Fibroblast of villous mesenchyme (primary cell): ENCODE data around the gene RSU1. TPM values are rescaled to one million over a fixed set of nuclear protein-coding genes. Genes with fewer than 3 reads are reported as not detected.

ENCODE experiments used
- DNase-seq: peaks from one replicate; pipeline ENCODE4 v3.0.0-alpha.2; 2010; ENCODE audit warnings: low read depth
- H3K4me3 ChIP-seq: 2 replicates; pipeline ENCODE4 v1.5.1; 2011; ENCODE audit warnings: low read depth, mild to moderate bottlenecking, low read length
- CTCF ChIP-seq: IDR thresholded peaks from 2 replicates; pipeline ENCODE4 v1.5.1; 2012; ENCODE audit warnings: low read depth, mild to moderate bottlenecking, low read length; ENCODE audit not compliant: insufficient read depth
- total RNA-seq: library from RNA; depleted of rRNA; stranded (reverse); fragments of >200 nt; gene quantifications from 2 replicates; pipeline ENCODE4 v1.2.3, GENCODE V29; 2012

RSU1 gene
- total RNA-seq, 1 donor: 114 TPM

DNA sequence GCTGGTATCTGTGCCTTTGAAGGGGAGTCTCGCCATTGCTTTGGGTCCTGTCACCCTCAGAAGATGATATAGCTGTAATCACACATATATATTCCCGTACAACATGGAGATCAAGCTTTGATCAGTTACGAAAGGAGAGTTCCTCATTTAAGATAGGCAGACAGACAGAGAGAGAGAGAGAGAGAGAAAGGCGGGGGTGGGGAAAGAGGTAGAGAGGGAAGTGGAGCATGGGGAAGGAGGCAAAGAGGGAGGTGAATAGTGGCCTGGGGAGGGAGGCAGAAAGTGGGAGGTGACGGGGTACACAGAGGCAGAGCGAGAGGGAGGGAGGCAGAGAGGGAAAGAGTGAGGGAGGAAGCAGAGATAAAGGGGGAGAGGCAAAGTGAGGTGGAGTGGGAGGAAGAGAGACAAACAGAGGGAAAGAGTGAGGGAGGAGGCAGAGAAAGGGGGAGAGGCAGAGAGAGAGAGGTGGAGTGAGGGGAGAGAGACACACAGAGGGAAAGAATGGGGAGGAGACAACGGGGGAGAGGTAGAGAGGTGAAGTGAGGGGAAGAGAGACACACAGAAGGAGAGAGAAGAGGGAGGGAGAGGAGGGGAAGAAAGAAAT, 250.9 kb downstream of the RSU1 start:
- H3K4me3 ChIP-seq: no peak overlapping the region
- DNase-seq: no peak
- TF ChIP-seq CTCF: no peak

- no peak overlapping the region for H3K4me3 ChIP-seq
- no peak for DNase-seq
- TF ChIP-seq CTCF: no peak
Observed at GRCh38 chr10:16565604-16566003, 251.6 kb downstream of the RSU1 start.

GRCh38 chr10:16562891-16563290, 254.3 kb downstream of the RSU1 start:
- TF ChIP-seq CTCF: no peak
- no peak overlapping the region for H3K4me3 ChIP-seq
- DNase-seq: no peak

DNA sequence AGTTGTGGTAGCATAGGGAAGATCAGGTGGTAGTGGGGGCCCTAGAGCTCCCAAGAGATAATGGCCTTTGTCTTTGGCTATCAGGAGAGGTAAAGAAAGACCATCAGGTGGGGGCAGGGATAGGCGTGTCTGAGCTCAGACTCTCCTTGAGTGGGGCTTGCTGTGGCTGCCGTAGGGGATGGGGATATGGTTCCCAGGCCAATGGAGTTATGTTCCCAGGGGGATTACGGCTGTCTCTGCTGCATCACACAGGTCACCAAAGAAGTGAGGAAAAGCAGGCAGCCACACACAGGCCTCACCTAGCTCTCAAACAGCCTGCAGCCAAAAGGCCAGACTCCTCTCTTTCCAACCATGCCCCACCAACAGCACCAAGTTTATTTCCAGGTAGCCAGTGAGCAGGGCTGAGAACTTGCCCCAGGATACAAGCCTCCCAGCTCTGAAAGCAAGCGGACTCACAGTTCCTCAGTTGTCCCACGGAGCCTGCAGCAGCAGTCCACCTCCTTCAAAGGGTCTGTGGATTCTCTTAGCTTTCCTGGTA, 257.9 kb downstream of the RSU1 start:
- DNase-seq: no peak
- no peak overlapping the region for H3K4me3 ChIP-seq
- no peak for TF ChIP-seq CTCF

- TF ChIP-seq CTCF: no peak
- H3K4me3 ChIP-seq: no peak overlapping the region
- no peak for DNase-seq
Observed at GRCh38 chr10:16547973-16548372, 269.3 kb downstream of the RSU1 start.

DNA sequence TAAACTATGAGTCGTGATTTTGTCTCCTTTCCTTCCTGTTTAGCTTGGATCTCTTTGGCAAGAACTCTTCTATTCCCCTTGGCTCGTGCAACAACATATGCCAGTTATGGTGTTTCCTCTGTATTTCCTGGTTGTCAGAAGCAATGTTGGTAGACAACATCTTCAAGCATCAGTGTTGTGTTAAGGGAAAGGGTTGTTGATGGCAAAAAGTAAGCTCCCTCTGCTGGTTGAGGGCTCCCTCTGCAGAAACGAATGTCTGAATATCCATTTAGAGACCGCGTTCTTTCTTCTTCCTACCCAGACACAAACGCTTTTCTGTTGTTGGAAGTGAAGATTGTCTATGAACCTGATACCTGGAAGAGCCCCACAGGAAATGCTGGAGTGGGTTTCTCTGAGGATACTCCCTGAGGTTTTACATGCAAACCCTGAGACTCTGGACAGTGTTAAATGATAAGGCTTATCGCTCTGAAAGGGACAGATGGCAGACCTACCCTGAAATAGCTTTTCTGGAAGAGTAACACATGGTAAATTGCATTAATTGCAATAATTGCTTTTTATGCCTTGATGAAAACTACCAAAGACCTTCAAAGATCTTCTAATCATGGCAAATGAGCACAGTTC, 272.0 kb downstream of the RSU1 start:
- DNase-seq: peak; percentile 45
- TF ChIP-seq CTCF: peak; percentile 82
- no peak overlapping the region for H3K4me3 ChIP-seq
